ENCODE measurements around the gene F2RL3. TPM values are rescaled to one million over a fixed set of nuclear protein-coding genes. Genes with fewer than 3 reads are reported as not detected.

Gene F2RL3
- total and polyA plus RNA-seq, 9 of the 15 experiments (the other 6 are each of a cell fraction or from before 2014, with no cell fraction given) = 1.4 to 27.6 (median 11.9) TPM

DNA sequence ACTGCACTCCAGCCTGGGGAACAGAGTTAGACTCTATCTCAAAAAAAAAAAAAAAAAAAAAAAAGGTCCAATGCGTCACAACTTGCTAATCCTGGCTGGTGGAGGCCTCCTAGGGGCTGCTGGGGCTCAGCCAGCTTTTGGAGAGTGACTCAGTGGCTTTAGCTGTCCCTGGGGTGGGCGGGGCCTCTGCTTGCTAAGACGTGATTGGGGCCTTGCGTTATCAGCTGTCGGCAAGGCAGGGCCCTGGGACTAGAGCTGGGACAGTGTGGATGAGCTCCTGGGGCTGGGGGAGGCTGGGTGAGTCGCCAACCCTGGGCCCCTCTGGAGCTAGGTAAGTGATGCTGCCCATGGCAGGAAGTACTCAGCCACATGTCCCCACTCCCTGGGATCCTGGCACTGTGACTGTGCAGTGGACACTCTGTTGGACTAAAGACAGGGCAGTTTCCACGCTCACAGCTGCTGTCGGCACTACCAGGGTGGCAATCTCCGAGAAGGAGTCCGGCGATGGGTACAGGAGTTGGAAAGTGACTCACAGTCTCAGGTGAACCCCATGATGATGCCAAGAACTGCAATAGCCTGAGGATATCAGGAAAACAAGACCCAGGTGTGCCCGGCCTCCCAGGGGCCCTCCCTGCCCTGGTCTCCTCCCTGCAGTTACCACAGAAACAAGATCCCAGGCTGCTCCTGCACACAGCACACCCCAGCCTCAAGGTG, 32.2 kb downstream of the F2RL3 start (continued):
- TF ChIP-seq, protein P1, sequence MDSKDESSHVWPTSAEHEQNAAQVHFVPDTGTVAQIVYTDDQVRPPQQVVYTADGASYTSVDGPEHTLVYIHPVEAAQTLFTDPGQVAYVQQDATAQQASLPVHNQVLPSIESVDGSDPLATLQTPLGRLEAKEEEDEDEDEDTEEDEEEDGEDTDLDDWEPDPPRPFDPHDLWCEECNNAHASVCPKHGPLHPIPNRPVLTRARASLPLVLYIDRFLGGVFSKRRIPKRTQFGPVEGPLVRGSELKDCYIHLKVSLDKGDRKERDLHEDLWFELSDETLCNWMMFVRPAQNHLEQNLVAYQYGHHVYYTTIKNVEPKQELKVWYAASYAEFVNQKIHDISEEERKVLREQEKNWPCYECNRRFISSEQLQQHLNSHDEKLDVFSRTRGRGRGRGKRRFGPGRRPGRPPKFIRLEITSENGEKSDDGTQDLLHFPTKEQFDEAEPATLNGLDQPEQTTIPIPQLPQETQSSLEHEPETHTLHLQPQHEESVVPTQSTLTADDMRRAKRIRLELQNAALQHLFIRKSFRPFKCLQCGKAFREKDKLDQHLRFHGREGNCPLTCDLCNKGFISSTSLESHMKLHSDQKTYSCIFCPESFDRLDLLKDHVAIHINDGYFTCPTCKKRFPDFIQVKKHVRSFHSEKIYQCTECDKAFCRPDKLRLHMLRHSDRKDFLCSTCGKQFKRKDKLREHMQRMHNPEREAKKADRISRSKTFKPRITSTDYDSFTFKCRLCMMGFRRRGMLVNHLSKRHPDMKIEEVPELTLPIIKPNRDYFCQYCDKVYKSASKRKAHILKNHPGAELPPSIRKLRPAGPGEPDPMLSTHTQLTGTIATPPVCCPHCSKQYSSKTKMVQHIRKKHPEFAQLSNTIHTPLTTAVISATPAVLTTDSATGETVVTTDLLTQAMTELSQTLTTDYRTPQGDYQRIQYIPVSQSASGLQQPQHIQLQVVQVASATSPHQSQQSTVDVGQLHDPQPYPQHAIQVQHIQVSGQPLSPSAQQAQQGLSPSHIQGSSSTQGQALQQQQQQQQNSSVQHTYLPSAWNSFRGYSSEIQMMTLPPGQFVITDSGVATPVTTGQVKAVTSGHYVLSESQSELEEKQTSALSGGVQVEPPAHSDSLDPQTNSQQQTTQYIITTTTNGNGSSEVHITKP (IDR thresholded peaks at IDR 0.05; ENCODE audit: partially characterized antibody) = peak; percentile 66
- TF ChIP-seq CREM (IDR thresholded peaks at IDR 0.05; ENCODE audit: low read depth) (peak; percentile 67), PKNOX1 (IDR thresholded peaks at IDR 0.05) (peak; percentile 59), FOXA1 (IDR thresholded peaks at IDR 0.05; ENCODE audit: borderline replicate concordance) (no peak), E2F3 (CRISPR knock-in tag; IDR thresholded peaks at IDR 0.05) (no peak), CTBP1 (IDR thresholded peaks at IDR 0.05; ENCODE audit: borderline replicate concordance) (peak; percentile 40; the same call in 1 of the 2 replicates), RBM14 (IDR thresholded peaks at IDR 0.05; ENCODE audit: borderline replicate concordance, insufficient read depth, low read depth, low read length) (no peak), CBFA2T3 (IDR thresholded peaks at IDR 0.05) (peak; percentile 48), RBBP5 (IDR thresholded peaks at IDR 0.05; ENCODE audit: borderline replicate concordance, insufficient read depth, low read length, poor library complexity, severe bottlenecking) (peak; percentile 59), ZNF384 (IDR thresholded peaks at IDR 0.05; ENCODE audit: low read depth, low read length) (peak; percentile 97), ATF7 (IDR thresholded peaks at IDR 0.05) (peak; percentile 32; the same call in 1 of the 2 replicates), IRF2 (CRISPR knock-in tag; IDR thresholded peaks at IDR 0.05) (no peak), FOS (IDR thresholded peaks at IDR 0.05; ENCODE audit: extremely low read depth, insufficient read length) (no peak), JUND (IDR thresholded peaks at IDR 0.05; ENCODE audit: borderline replicate concordance, low read depth, low read length) (peak; percentile 68), JUND (tag; IDR thresholded peaks at IDR 0.05; ENCODE audit: borderline replicate concordance, low read depth, low read length) (peak; percentile 45; the same call in 1 of the 3 replicates), YBX1 (IDR thresholded peaks at IDR 0.05) (no peak), CREB1 (IDR thresholded peaks at IDR 0.05) (peak; percentile 63), CREB1 (CRISPR knock-in tag; IDR thresholded peaks at IDR 0.05) (no peak; the same call in 1 of the 2 replicates), GATA2 (CRISPR knock-in tag; IDR thresholded peaks at IDR 0.05) (no peak)
- TF ChIP-seq, protein P2, sequence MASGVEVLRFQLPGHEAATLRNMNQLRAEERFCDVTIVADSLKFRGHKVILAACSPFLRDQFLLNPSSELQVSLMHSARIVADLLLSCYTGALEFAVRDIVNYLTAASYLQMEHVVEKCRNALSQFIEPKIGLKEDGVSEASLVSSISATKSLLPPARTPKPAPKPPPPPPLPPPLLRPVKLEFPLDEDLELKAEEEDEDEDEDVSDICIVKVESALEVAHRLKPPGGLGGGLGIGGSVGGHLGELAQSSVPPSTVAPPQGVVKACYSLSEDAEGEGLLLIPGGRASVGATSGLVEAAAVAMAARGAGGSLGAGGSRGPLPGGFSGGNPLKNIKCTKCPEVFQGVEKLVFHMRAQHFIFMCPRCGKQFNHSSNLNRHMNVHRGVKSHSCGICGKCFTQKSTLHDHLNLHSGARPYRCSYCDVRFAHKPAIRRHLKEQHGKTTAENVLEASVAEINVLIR (CRISPR knock-in tag; IDR thresholded peaks at IDR 0.05) = no peak
